Colonic mucosa (tissue), 4 donors: ENCODE results near the gene EPHA8. TPM values are rescaled to one million over a fixed set of nuclear protein-coding genes. Genes with fewer than 3 reads are reported as not detected.
A peak's percentile ranks its signal among the peaks of the same experiment; 100 is the strongest.

Source experiments
- DNase-seq: peaks from one replicate; pipeline ENCODE4 v3.0.0-alpha.2; 2020
- H3K27ac ChIP-seq: fragments of 200-600 bp; one replicate; pipeline ENCODE4 v1.8.0; 2021
- H3K27me3 ChIP-seq: fragments of 200-600 bp; one replicate; pipeline ENCODE4 v1.8.0; 2021
- H3K36me3 ChIP-seq: fragments of 200-600 bp; one replicate; pipeline ENCODE4 v1.8.0; 2021
- H3K4me1 ChIP-seq: fragments of 200-600 bp; one replicate; pipeline ENCODE4 v1.8.0; 2021; ENCODE audit warnings: mild to moderate bottlenecking
- H3K4me3 ChIP-seq: fragments of 200-600 bp; one replicate; pipeline ENCODE4 v1.8.0; 2021
- H3K9ac ChIP-seq, 2 donors: one replicate each; pipeline ENCODE4 v1.7.0; 2013; ENCODE audit warnings: control low read depth in 2 of 2, low read depth in 2 of 2, low read length in 2 of 2
- H3K9me3 ChIP-seq: fragments of 200-600 bp; one replicate; pipeline ENCODE4 v1.8.0; 2021
- CTCF ChIP-seq: fragments of 200-600 bp; IDR thresholded peaks from one replicate; pipeline ENCODE4 v1.8.0; 2022; ENCODE audit warnings: antibody characterized with exemption, mild to moderate bottlenecking
- intact Hi-C: fragments of 100-400 bp; cut with DNase I; formaldehyde crosslinking; loops from one replicate; pipeline ENCODE4 v1.14.1; 2022
- total RNA-seq, 2 donors: library from RNA; stranded (reverse); fragmentation: NEBNext Ultra II Directional in 1 of 2; extraction: Animal tissue kit (Norgen Biotek cat#: 25700) in 1 of 2; gene quantifications; one replicate each; pipeline ENCODE4 v1.2.1, GENCODE V29; 2021
- donor health status: healthy.
- donor health status: DM: no; HTN: no; CAD: no.
- donor health status: DM: no; HTN: no; CAD: no.

EPHA8 gene
- total RNA-seq, 2 donors from 2014 or later = not detected

- intact Hi-C loops = no loop called here
- no peak overlapping the region for H3K4me3 ChIP-seq
These were observed 8.0 kb upstream of the EPHA8 start for GRCh38 chr1:22555371-22555656.

GRCh38 chr1:22556391-22557104 lies 6.7 kb upstream of the EPHA8 start:
- no peaks in the 10 kb centered on the region for H3K9me3 ChIP-seq
- no peak overlapping the region for H3K9ac ChIP-seq
- H3K27ac ChIP-seq = no peak overlapping the region
- intact Hi-C loops = no loop called here
- no peaks in the 10 kb centered on the region for H3K4me1 ChIP-seq
- H3K36me3 ChIP-seq = no peaks in the 10 kb centered on the region
- H3K4me3 ChIP-seq = no peak overlapping the region
- TF ChIP-seq CTCF = no peak
- DNase-seq = no peak
- H3K27me3 ChIP-seq = peaks cover 6% of the 10 kb centered on the region

More at GRCh38 chr1:22555371-22555656, 8.0 kb upstream of the EPHA8 start:
- Histone ChIP-seq H3K9ac (no peak overlapping the region), H3K36me3 (no peaks in the 10 kb centered on the region), H3K27me3 (peaks cover 6% of the 10 kb centered on the region), H3K4me1 (no peaks in the 10 kb centered on the region), H3K9me3 (no peaks in the 10 kb centered on the region), H3K27ac (no peak overlapping the region)
- peak; percentile 24 for DNase-seq
- TF ChIP-seq CTCF = no peak

GRCh38 chr1:22557341-22557950 lies 5.8 kb upstream of the EPHA8 start:
- Histone ChIP-seq H3K9me3 (no peaks in the 10 kb centered on the region), H3K27ac (no peak overlapping the region), H3K36me3 (no peaks in the 10 kb centered on the region), H3K4me3 (no peak overlapping the region), H3K9ac (no peak overlapping the region), H3K27me3 (peaks cover 6% of the 10 kb centered on the region), H3K4me1 (no peaks in the 10 kb centered on the region)
- no peak for TF ChIP-seq CTCF
- intact Hi-C loops = no loop called here
- DNase-seq = no peak

GRCh38 chr1:22563671-22564602 lies 648 bp downstream of the EPHA8 start:
- intact Hi-C loops = no loop called here
- DNase-seq = no peak
- Histone ChIP-seq H3K4me3 (no peak overlapping the region), H3K27ac (no peak overlapping the region), H3K4me1 (no peaks in the 10 kb centered on the region), H3K9ac (no peak overlapping the region), H3K9me3 (no peaks in the 10 kb centered on the region), H3K36me3 (no peaks in the 10 kb centered on the region), H3K27me3 (peaks cover 24% of the 10 kb centered on the region)
- no peak for TF ChIP-seq CTCF

GRCh38 chr1:22566161-22566560 lies 2.9 kb downstream of the EPHA8 start:
- peaks cover 24% of the 10 kb centered on the region for H3K27me3 ChIP-seq
- no peak for DNase-seq
- H3K9me3 ChIP-seq = no peaks in the 10 kb centered on the region
- intact Hi-C loops = no loop called here
- H3K4me3 ChIP-seq = no peak overlapping the region
- no peak overlapping the region for H3K27ac ChIP-seq
- H3K36me3 ChIP-seq = no peaks in the 10 kb centered on the region
- no peak for TF ChIP-seq CTCF
- no peaks in the 10 kb centered on the region for H3K4me1 ChIP-seq
- H3K9ac ChIP-seq = no peak overlapping the region
